GM21529 (cell line): ENCODE measurements around the gene LDLRAD3.
"Not testable (repeated sequence)": the region's sequence is repeated elsewhere in the genome, so short reads cannot be mapped to it uniquely, and the experiment has no call there.

Experiments
- ATAC-seq: cut with Tn5 transposase; IDR thresholded peaks from one replicate; pipeline ENCODE4 v1.9.1; 2021; ENCODE audit not compliant: unreplicated experiment

LDLRAD3 gene

GRCh38 chr11:35943713-35944502 lies at the start of gene LDLRAD3:
Gene LDLRAD3 (plus strand): TSS chr11:35944062. CDS start chr11:35944099, 37 bp downstream.
- ATAC-seq: peak; percentile 73

- ATAC-seq: no peak
Observed at GRCh38 chr11:35897019-35897418, 46.8 kb upstream of the LDLRAD3 start.

- no peak for ATAC-seq
Observed at GRCh38 chr11:35902961-35903360, 40.9 kb upstream of the LDLRAD3 start.

- no peak for ATAC-seq
Observed at GRCh38 chr11:35905646-35906276, 38.1 kb upstream of the LDLRAD3 start.

GRCh38 chr11:35906277-35906661 lies 37.6 kb upstream of the LDLRAD3 start:
- no peak for ATAC-seq

GRCh38 chr11:35906681-35907080 lies 37.2 kb upstream of the LDLRAD3 start:
- no peak for ATAC-seq

- peak; percentile 84 for ATAC-seq
Observed at GRCh38 chr11:35907648-35908431, 36.0 kb upstream of the LDLRAD3 start.

- peak; percentile 9 for ATAC-seq
Observed at GRCh38 chr11:35908432-35908771, 35.5 kb upstream of the LDLRAD3 start.

GRCh38 chr11:35909511-35910265 lies 34.2 kb upstream of the LDLRAD3 start:
- no peak for ATAC-seq

GRCh38 chr11:35911013-35911412 lies 32.8 kb upstream of the LDLRAD3 start:
- no peak for ATAC-seq

- no peak for ATAC-seq
Observed at GRCh38 chr11:35911616-35912165, 32.2 kb upstream of the LDLRAD3 start.

- not testable (repeated sequence) for ATAC-seq
Observed at GRCh38 chr11:35912436-35912835, 31.4 kb upstream of the LDLRAD3 start.

- ATAC-seq: peak; percentile 38
Observed at GRCh38 chr11:35912883-35913624, 30.8 kb upstream of the LDLRAD3 start.

- ATAC-seq: no peak
Observed at GRCh38 chr11:35914816-35915215, 29.0 kb upstream of the LDLRAD3 start.

- no peak for ATAC-seq
Observed at GRCh38 chr11:35916270-35916669, 27.6 kb upstream of the LDLRAD3 start.

GRCh38 chr11:35917676-35918075 lies 26.2 kb upstream of the LDLRAD3 start:
- peak; percentile 52 for ATAC-seq

- no peak for ATAC-seq
Observed at GRCh38 chr11:35918716-35919115, 25.1 kb upstream of the LDLRAD3 start.

- no peak for ATAC-seq
Observed at GRCh38 chr11:35919244-35919643, 24.6 kb upstream of the LDLRAD3 start.

GRCh38 chr11:35923452-35923851 lies 20.4 kb upstream of the LDLRAD3 start:
- no peak for ATAC-seq

- ATAC-seq: no peak
Observed at GRCh38 chr11:35924811-35925210, 19.1 kb upstream of the LDLRAD3 start.
